Anterior cingulate cortex (tissue), 58 donors: ENCODE measurements around the gene FAAP20.
"Not testable (repeated sequence)": the region's sequence is repeated elsewhere in the genome, so short reads cannot be mapped to it uniquely, and the experiment has no call there.

Experiments used
- DNase-seq, 58 donors: peaks; one replicate each; lab custom pipeline; 2025; lab: John Stamatoyannopoulos, UW

The FAAP20 gene

GRCh38 chr1:2168090-2168489 lies 26.5 kb downstream of the FAAP20 start:
- DNase-seq = no peak

- DNase-seq = no peak
Measured at GRCh38 chr1:2166695-2167094, 27.9 kb downstream of the FAAP20 start.

GRCh38 chr1:2166254-2166653 lies 28.3 kb downstream of the FAAP20 start:
- DNase-seq = no peak

GRCh38 chr1:2165646-2166045 lies 28.9 kb downstream of the FAAP20 start:
- DNase-seq = no peak

GRCh38 chr1:2163205-2163604 lies 31.4 kb downstream of the FAAP20 start:
- DNase-seq = no peak

- peak in 1 of 58 donors; percentile 70 for DNase-seq
Measured at GRCh38 chr1:2160451-2161300, 33.9 kb downstream of the FAAP20 start.

- no peak for DNase-seq
Measured at GRCh38 chr1:2159124-2159523, 35.4 kb downstream of the FAAP20 start.

GRCh38 chr1:2158272-2158671 lies 36.3 kb downstream of the FAAP20 start:
- DNase-seq = peak in 13 of 58 donors; percentile 4 to 57 (median 29)

GRCh38 chr1:2157856-2158255 lies 36.7 kb downstream of the FAAP20 start:
- no peak for DNase-seq

GRCh38 chr1:2156866-2157265 lies 37.7 kb downstream of the FAAP20 start:
- no peak for DNase-seq

- DNase-seq = no peak
Measured at GRCh38 chr1:2155788-2156187, 38.8 kb downstream of the FAAP20 start.

- DNase-seq = no peak
Measured at GRCh38 chr1:2155147-2155598, 39.4 kb downstream of the FAAP20 start.

- no peak for DNase-seq
Measured at GRCh38 chr1:2154022-2154421, 40.5 kb downstream of the FAAP20 start.

- peak in 22 of 58 donors; percentile 7 to 66 (median 40) for DNase-seq
Measured at GRCh38 chr1:2152954-2153353, 41.6 kb downstream of the FAAP20 start.

- no peak for DNase-seq
Measured at GRCh38 chr1:2151911-2152310, 42.7 kb downstream of the FAAP20 start.

GRCh38 chr1:2151252-2151651 lies 43.3 kb downstream of the FAAP20 start:
- DNase-seq = no peak

- no peak for DNase-seq
Measured at GRCh38 chr1:2150801-2151200, 43.8 kb downstream of the FAAP20 start.

- no peak for DNase-seq
Measured at GRCh38 chr1:2148691-2149090, 45.9 kb downstream of the FAAP20 start.

GRCh38 chr1:2147869-2148268 lies 46.7 kb downstream of the FAAP20 start:
- DNase-seq = not testable (repeated sequence)

GRCh38 chr1:2146836-2147517 lies 47.6 kb downstream of the FAAP20 start:
- DNase-seq = no peak

- no peak for DNase-seq
Measured at GRCh38 chr1:2145946-2146835, 48.4 kb downstream of the FAAP20 start.
